Activated T-cell treated with anti-CD3 and anti-CD28 coated beads for 4 hours (primary cell): Measurements from ENCODE around the gene GRAMD4.

Source experiments
- DNase-seq: peaks from one replicate; pipeline ENCODE4 v3.0.0-alpha.2; 2020

The GRAMD4 gene

DNA sequence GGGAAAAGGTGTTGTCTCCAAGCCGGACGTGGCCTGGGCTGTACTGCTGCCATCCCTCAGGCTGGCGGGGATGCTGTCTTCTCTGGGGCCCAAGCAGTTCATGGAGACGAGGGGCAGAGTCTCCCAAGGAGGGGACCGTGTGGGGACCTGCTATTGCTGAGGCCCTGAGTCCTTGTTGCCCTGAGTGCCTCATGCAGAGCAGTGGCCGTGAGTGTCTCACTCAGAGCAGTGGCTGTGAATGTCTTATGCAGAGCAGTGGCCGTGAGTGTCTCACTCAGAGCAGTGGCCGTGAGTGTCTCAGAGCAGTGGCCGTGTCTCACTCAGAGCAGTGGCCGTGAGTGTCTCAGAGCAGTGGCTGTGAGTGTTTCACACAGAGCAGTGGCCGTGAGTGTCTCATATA lies 54.7 kb downstream of the GRAMD4 start:
- peak; percentile 21 for DNase-seq

DNA sequence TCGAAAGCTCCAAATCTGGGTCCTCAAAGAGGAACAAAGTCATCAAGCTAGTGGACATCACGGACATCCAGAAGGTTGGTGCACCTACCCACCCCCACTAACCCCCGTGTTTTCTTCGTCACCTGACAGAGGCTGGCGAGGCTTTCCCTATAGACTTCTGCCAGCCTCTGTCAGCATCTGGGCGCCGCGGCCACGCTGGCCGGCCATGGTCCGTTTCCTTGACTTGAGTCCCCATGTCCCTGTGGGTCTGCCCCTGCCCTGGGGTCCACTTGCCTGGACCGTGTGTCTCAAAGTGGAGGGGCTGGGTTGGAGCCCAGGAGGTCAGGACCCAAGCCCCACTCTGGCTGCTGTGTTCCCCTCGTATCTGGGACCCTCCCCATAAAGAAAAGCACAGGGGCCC lies 55.3 kb downstream of the GRAMD4 start:
- no peak for DNase-seq

DNA sequence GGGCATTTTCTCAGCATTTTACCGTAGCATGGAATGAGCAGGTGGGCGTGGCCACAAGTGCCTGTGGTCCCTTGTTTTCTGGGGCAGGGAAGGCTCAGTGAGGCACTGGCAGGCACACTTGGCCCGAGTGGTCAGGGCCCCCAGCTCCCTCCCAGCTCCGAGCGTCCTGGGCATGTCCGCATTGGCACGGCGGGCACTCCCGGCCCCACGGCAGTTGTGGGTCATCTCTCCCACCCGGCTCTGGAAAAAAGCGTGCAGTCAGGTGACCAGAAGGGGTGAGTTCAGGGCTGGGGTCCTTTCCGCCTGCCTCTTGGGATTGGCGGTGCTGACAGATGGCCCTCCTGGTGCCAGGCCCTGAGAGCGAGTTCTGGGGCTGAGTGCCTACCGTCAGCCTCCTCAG lies 55.8 kb downstream of the GRAMD4 start:
- DNase-seq: no peak

DNA sequence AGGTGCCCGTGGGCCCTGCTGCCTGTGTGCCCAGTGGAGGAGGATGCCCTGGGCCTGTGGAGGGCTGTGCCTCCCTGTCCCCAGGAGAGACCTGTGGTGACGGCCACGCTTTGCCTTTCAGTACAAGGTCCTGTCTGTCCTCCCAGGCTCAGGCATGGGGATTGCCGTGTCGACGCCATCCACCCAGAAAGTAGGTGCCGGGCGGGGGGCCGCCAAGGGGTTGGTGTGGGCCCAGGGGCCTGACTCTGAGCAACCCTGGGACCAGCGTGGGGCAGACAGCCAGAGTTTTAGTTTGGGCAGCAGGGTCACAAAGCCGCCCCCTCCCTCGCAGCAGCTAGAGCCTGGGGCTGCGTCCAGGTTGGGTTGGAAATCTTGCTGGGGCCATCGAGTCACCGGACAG lies 56.3 kb downstream of the GRAMD4 start:
- DNase-seq: no peak

DNA sequence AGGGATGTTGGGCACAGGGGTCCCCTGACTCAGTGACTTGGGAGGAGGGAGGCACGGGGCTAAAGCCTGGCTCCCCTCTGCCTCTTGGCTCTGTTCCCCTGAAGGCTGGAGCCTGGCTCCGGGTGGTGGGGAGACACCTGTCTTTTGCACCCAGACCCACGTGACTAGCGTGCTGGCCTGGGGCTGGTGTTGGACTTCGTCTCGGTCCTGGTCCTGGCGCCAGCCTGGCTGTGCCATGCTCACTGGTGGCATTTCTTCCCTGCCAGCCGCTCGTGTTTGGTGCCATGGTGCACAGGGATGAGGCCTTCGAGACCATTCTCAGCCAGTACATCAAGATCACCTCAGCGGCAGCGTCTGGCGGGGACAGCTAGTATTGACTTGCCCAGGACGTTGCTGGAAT lies 56.7 kb downstream of the GRAMD4 start:
- no peak for DNase-seq

DNA sequence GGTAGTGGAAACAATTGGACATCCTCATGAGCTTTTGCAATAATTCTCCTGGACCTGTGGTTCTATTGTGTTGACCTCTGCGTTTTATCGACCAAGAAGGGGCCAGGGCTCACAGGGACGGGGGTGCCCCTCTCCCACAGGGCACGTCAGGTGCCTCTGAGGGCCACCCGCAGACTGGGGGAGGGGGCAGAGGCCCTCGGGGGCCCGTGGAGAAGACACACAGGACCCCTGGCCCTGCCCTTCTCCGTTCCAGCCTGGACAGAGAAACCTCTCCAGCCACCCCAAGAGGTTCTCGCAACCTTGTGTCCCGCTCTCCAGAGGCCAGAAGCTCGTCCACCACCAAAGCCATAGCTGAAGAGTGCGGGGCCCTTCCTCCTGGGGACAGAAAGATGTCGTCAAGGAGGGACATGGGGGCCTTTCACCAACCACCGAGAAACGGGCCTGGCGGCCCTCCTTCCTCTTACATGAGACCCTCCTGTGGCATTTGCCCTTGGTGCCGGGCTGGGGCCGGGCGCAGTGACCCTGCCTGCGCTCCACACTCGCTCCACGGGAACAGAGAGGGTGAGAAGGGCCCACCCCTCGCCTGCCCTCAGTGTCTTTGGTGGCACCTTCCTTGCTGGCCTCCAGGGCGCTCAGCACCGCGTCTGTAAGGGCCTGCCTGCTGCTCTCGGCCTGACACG lies 57.3 kb downstream of the GRAMD4 start:
- no peak for DNase-seq

DNA sequence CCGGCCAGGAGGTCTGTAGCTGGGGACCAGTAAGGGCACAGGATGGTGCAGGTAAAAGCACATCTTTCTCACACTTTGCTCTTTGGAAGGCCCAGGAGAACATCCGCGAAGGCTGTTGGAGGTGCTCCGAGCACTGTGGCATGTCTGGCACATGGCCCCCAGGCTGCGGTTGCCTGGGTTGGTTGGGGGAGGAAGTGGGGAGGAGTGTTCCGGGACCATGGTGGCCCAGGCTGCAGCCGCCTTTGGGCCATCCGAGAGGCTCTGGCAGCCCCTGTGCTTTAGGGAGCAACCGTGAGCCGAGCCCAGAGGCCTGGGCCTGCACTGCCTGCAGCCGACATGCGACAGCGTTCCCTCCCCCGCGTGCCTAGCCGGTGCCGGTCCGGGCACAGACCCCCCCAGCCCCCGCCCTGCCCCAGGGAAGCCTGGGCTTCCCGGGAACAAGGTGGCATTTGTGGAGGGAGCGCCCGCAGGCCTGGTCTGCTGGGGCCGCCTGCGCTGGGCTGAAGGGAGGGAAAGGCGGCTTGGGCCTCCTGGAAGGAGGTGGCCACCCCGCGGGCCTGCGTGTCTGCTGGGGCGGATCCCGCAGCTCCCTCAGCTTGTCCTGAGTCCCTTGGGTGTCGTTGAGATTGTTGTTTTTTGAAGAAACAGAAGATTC lies 57.9 kb downstream of the GRAMD4 start:
- DNase-seq: no peak

DNA sequence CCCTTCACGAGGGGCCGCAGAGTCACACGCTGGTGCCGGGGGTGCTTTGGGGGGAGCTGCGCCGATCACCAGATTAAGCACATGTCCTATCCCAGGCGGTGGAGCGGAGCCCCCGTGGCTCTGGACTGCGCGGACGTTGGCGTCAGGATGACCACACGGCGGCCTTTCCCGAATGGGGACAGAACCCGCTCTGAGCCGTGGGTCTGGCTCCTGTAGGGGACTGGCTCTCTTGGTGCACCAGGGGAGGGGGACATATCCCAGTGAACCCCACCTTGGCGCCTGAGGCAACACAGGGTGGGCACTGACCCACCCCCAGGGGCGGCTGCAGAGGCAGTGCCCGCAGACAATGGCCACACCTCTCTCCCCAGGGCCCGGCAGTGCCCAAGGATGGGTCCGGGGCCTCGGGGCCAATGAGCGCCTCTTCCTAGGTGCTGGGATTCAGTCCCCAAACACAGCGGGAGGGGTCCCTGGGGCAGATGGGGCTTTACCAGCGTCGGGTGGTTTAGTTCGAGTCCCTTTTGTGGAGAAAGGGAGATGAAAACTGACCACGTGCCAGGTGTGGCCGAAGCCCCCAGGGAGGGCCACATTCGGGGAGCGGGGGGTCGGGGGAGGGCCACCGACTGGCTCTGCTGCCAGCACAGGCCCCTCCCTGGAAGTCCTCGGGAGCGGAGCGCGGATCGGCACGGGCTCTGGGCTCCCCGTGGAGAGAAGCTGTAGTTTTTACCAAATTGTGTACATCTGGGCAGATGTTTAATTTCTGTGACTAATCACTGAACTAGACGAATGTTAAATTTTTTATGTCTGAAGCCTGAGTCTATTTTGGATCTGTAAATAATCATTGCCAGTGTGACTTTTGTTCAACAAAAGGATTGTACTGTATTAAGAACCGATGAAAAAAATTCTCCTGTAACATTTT lies 58.9 kb downstream of the GRAMD4 start:
- no peak for DNase-seq

DNA sequence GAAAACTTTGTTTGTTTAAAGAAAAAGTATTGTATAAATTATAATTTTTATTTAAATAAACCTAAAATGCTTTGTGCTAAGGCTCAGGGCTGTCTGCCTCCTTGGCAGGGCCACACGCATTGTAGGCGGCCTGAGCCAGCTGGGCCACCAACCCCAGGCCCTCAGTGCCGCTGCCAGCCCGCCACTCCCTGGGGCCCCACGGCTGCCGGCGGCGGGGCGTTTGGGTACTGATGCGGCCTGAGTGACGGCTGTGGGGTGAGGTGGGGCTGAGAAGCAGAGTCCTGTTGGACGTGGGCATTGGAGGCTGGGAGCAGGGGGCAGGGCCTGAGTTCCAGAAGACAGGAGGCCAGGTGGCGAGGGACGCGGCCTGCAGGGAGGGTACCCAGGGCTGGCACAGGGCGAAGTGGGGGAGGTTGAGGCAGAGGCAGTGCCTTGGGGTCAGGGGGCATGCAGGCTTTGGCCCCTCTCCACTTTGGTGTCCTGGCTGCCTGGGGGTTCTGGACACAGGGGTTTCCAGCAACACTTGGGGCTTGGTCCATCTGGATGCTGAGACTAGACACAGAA lies 59.6 kb downstream of the GRAMD4 start:
- no peak for DNase-seq

DNA sequence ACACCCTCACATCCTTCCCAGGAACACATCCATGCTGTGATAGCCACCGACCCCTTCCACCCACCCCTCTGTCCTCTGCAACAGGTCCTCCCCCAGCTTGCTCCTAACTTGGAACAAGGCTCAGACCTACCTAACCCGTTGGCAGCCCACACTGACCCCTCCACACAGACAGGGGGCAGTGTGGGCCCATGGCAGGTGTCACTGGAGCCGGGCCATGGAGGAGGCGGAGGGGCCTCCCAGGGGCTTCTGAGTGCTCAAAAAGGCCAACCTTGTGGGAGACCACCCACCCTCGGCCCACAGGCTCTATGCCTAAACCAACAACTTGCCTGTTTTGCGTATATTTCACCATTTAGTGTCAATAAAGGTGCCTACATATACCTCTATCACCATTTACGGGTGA lies 60.8 kb downstream of the GRAMD4 start:
- no peak for DNase-seq

DNA sequence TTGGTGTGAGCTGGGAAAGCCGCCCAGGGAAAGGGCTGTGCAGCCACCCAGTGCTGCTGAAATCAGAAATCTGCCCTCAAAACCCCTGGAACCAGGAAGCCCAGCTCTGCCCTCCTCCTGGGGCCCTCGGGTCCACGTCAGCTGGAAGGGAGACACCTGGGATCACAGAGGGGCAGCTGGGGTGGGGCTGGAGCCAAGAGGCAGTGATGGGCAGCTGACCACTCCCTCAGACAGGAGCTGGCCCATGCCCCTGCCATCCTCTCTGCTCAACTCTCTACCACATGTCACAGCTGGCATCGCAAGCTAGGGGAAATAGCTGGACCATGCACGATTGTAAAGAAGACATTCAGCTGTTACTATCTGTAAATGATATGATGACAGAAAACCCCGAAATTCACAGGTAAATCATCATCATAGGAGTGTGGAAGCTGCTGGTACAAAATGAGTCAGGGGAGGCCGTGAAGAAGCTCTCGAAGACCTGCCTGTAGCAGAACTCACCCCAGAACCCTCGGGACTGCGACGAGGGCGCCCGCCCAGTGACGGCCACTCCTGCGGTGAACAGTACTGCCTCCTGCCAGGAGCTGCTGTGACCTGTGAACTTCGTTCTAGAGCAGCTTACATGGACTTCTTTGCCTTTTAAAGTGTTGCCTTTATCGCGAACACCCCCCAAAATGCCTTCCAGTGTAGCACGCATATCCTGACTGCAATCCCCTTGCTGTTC lies 62.0 kb downstream of the GRAMD4 start:
- no peak for DNase-seq

DNA sequence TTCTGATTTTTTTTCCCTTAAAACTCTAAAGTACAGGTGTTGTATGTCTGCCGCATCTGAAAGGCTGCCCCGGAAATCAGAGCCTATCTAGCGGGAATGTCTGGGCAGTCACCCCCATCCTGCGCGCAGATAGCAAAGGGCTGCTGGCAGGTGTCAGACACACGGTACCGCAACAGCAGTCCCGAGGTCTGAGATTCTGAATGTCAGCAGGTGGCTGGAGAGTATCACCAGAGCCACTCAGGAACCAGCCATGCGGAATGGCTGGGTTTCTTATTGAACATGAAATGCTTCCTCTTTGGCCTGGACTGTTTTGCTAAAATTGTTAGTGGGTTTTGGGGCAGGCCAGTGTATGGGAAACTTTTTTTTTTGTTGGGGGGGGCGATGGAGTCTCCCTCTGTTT lies 64.5 kb downstream of the GRAMD4 start:
- DNase-seq: no peak

DNA sequence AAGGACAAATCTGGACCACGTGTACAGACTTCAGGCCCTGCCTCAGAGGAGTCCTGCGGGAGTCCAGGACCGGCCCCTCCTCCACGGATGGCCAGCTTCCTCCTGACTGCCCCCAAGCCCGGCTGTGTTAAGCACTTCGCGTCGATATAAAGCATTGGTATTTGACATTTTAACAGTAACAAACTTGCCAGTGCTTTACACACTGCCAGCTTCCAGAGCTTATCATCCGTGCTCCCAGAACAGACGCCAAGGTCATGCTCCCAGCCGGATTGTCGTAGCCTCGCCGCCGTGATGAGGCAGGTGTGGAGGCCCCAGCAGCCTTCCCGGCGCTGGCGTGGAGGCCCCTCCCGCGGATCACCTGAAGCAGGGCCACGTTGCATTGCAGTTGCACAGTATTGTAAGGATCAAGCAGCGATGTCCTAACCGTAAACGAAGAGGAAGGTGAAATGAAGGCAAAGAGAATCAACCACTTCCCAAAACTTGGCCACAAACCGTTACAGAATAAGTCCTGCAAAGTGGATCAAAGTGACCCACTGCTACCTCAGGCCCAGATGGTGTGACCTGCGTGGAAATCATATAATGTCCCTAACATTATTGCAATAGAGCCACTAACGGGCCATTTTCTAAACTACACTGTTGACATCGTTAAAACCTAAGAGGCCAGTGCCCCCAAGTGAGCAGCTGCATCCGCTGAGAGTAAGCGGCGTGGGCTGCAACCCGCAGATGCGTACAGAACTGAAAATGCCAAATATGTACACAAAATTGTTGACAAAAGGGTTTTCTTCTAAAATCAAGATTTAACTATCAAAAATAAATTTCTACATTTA lies 66.2 kb downstream of the GRAMD4 start:
- no peak for DNase-seq

DNA sequence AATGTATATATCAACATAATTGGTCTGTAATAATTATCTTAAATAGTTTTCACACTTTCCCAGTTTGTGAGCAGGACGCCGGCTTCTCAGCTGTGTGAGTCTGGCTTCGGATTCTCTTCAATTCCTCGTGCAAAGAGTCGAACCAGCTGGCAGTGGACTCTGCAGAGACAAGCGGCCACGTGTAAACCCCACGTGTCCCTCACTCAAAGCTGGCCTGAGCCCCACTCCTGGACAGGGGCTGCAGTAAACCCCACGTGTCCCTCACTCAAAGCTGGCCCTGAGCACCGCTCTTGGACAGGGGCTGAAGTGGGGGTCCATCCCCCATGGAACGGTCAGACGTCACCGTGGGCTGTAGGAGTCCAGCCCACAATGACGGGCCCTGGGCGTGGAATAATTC lies 66.9 kb downstream of the GRAMD4 start:
- DNase-seq: no peak

DNA sequence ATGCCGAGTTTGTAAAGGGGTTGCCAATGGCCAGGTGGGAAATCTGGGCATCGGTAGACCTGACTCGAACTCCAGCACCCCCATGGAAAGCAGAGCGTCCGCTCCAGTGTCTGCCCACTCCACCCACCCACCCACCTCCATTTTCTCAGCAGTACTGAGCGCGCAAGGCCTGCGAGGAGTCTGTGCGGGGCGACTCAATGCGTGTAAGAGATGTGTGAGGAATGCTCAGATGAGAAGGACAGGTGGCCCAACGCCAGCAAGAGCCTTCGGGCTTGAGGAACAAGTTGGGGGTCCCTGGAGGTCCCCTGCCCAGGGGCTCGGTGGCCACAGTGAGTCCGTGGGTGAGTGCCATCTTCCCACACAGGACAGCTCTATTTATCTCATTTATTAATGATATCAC lies 67.3 kb downstream of the GRAMD4 start:
- no peak for DNase-seq

DNA sequence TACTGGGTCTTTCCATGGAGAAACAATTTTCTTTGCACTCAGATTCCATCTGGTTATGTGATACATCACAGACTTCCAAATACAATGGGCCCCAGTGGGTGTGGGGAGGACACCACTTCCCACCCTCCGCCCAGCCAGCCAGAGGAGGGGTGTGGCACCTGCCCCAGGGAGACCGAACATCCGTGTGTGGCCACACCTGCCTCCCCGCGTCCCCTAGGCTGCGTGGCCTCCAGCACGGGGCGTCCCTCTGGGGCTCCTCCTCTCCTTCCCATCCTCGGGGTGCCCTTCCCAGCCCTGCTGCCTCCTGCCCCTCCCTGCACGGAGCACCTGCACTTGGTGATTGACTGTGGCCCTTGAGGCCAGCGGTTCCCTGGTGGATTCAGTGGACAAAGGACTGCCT lies 68.8 kb downstream of the GRAMD4 start:
- no peak for DNase-seq

DNA sequence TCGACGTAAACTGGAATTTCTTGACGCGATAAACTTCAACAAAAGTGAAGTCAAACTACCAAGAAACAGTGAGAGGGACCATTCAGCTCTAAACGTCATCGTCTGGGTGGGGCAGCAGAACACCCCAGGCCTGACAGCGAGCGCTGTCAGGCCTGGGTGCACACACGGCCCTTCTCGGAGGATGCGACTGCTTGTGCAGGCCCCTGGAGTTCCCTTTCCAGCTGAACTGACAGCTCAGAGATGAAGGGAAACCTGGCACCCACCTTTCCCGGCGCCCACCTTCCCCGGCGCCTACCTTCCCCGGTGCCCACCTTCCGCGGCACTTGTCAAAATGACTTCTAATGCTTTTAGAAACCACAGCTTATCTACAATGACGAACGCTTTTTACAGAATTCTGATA lies 70.0 kb downstream of the GRAMD4 start:
- no peak for DNase-seq

DNA sequence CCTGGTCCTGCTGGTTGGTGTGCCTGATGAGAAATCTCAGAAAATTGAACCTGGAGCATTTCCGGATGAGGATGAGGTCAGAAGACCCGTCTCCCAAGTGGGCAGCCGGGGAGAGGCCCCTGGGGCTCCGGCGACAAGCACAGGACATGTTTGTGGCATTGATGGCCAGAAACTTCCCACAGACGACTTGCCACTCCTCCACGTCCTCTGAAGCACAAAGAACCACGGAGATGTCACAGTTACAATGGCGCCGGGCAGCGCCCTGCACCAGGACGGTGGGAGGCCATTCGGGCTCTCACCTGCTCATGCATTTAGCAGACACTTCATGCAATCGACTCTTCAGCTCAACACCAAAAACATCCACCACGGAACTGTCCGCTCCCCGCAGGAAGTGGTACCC lies 71.4 kb downstream of the GRAMD4 start:
- no peak for DNase-seq

DNA sequence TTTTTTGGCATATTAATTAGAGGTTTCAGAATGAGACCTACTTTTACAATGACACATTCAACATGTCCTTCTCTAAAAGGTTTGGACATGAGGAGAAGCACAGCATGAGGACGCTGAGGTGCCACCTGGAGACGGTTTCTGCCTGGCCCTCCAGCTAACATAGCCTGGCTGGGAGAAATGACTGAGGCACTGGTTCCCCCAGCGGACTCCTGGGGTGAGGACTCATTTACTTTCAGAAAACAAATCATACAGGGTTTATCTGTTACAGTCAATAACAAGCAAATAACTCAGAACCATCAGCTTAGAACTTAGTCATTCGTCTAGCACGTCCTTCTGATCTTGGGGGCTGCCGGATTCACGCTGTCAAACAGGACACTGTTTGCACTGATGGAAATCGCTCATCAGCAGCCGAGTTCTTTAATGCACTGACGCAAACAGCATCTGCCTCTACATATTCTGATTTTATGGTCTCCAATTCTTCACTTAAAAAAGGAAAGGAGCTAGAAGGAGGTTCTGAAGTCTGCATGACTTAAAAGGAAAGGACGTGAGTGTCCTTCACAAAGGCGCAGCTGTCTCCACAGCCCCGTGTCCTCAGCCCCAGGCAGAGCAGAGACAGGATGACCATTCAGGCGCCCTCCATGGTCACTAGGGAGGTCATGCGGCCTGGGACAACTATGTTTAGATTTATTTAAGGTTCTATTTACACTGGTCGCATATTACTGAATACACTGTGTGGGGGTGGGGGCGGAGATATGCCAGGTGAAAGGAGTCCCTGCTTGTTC lies 73.6 kb downstream of the GRAMD4 start:
- no peak for DNase-seq

DNA sequence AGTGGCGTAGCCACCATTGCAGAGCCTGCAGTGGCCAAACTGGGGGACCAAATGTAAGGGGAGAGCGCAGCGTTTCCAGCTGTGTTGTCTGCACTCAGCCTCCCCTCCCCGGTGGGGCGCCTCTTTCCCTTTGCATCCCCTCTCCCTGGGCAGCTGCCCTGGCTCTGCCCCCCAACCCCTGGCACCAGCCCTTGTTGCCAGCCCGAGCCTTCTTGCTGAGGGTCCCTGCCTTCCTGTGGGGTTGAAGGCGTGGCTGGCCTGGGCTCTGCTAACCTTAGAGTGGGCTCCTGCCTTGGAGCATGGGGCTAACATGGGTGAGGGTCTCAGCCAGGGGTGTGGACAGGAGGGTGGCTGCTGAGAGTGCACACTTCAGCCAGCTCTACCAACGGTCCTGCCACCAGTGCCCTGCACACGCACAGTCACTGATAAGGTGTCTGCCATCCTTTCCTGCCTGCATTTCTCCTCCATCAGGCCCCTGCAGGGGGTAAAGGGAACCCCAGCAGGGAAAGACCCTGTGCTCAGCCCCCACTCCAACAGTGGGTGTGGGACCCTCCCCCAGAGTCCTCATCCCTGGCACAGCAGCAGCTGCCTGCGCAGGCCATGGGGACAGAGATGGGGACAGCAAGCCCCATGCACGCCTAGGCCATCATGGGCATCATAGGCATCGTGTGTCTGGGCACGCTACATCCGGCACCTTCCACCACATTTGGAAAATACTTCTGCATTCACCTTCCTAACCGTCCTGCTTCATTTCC lies 74.4 kb downstream of the GRAMD4 start:
- DNase-seq: no peak
